Measurements from ENCODE around the gene GATA2. TPM values are rescaled to one million over a fixed set of nuclear protein-coding genes. Genes with fewer than 3 reads are reported as not detected.

The GATA2 gene
- total RNA-seq, 4 donors from 2014 or later = 2.8 to 11.6 (median 8.1) TPM

DNA sequence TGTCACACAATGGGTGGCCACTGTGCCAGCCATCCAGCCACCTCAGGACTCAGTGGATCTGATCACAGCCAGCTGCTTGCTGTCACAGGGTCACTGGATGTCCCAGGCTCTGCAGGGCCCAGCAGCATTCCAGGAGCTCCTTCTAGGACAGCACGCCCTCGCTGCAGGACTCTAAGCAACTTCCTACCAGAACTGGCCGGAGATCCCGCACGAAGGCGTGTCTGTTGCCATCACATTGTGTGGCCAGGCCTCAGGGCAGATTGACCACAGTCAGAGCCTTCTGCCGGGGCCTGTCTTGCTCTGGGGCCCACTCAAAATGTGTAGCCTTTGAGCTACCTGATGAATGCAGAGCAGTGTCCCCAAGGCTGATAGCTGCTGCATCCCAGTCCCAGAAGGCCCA lies 50.9 kb downstream of the GATA2 start:
- H3K27ac ChIP-seq = no peak overlapping the region
- H3K36me3 ChIP-seq = no peaks in the 10 kb centered on the region
- DNase-seq = no peak
- no peaks in the 10 kb centered on the region for H3K9me3 ChIP-seq
- no peaks in the 10 kb centered on the region for H3K4me1 ChIP-seq
- H3K4me3 ChIP-seq = no peak overlapping the region
- H3K27me3 ChIP-seq = no peaks in the 10 kb centered on the region
- TF ChIP-seq, protein P1, sequence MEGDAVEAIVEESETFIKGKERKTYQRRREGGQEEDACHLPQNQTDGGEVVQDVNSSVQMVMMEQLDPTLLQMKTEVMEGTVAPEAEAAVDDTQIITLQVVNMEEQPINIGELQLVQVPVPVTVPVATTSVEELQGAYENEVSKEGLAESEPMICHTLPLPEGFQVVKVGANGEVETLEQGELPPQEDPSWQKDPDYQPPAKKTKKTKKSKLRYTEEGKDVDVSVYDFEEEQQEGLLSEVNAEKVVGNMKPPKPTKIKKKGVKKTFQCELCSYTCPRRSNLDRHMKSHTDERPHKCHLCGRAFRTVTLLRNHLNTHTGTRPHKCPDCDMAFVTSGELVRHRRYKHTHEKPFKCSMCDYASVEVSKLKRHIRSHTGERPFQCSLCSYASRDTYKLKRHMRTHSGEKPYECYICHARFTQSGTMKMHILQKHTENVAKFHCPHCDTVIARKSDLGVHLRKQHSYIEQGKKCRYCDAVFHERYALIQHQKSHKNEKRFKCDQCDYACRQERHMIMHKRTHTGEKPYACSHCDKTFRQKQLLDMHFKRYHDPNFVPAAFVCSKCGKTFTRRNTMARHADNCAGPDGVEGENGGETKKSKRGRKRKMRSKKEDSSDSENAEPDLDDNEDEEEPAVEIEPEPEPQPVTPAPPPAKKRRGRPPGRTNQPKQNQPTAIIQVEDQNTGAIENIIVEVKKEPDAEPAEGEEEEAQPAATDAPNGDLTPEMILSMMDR (IDR thresholded peaks at IDR 0.05) = no peak
- TF ChIP-seq POLR2A (IDR thresholded peaks at IDR 0.05) = no peak

DNA sequence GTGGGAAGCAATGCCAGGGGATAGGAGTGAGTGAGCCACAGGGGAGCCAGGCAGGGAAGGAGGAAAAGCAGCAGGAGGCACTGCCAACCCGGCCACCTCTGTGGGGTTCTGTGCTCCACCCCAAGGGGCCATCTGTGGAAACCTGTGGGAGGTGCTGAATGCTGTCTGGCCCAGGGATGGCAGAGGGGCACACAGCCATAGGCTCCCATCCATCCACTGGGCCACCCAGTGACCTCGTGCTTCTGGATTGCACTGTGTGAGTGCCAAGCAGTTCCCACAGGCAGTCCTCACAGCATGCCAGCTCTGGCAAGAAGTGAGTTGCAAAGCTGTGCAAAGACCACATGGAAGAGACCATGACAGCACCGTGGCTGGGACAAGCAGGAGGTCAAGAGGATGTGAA lies 53.8 kb downstream of the GATA2 start:
- no peaks in the 10 kb centered on the region for H3K36me3 ChIP-seq
- no peak for DNase-seq
- TF ChIP-seq, protein P1 (IDR thresholded peaks at IDR 0.05) = no peak
- no peak for TF ChIP-seq POLR2A (IDR thresholded peaks at IDR 0.05)
- H3K4me3 ChIP-seq = no peak overlapping the region
- H3K27ac ChIP-seq = no peak overlapping the region
- H3K9me3 ChIP-seq = no peaks in the 10 kb centered on the region
- no peaks in the 10 kb centered on the region for H3K27me3 ChIP-seq
- H3K4me1 ChIP-seq = no peaks in the 10 kb centered on the region

DNA sequence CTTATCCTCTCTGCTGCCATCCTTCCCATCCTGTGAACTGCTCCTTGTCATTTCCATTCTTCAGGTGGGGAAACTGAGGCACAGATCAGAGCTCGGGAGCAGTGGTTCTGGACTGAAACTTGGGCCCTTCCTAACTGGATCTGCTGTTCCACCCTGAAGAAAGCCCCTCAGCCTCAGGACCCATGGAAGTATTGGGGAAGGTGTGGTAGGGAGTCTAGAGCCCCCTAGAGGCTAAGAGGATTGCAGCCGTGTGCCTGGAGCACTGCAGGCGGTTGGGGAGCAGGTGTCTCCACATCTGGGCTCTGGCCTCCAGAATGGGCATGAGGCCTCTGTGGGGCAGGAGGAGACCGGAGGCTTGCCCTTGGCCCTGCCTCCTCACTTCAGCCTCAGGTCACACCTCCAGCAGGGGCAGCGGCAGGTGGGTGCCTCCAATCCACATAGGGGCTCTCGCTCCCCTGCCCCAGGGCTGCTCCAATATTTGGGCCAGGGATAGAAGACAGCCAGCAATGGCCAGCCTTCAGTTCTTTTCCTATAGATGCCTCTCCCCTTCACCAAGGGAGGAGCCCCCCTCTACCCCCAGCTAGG lies 54.4 kb downstream of the GATA2 start:
- TF ChIP-seq, protein P1 (IDR thresholded peaks at IDR 0.05) = peak in 2 of 6 experiments; percentile 15 to 22
- no peak for TF ChIP-seq POLR2A (IDR thresholded peaks at IDR 0.05)
- no peak overlapping the region for H3K4me3 ChIP-seq
- H3K36me3 ChIP-seq = no peaks in the 10 kb centered on the region
- H3K9me3 ChIP-seq = no peaks in the 10 kb centered on the region
- no peaks in the 10 kb centered on the region for H3K4me1 ChIP-seq
- H3K27ac ChIP-seq = no peak overlapping the region
- H3K27me3 ChIP-seq = peaks cover 0 to under 1% of the 10 kb centered on the region in 2 donors
- no peak for DNase-seq

DNA sequence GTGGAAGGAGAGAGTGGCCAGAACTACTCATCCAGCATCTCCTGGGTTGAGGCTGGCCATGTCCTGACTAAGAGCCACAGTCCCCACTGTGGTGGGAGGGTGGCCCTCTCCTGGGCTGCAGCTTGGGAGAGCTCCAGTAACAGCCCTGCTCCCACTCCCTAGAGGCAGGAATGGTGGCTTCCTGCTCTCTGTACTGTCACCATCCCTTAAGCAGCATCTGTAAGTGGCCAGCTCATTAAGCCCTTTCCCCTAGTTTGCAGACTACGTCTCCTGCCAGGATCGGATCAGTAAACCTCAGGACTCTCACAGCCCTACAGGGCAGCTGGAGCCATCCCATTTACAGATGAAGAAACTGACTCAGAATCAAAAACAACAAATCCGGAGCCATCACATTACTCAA lies 56.8 kb downstream of the GATA2 start:
- Histone ChIP-seq H3K27me3 (peaks cover 0 to 18% of the 10 kb centered on the region in 2 donors), H3K27ac (no peak overlapping the region), H3K36me3 (no peaks in the 10 kb centered on the region), H3K4me3 (no peak overlapping the region), H3K4me1 (peaks cover 0 to 12% (median 0%) of the 10 kb centered on the region in 4 donors), H3K9me3 (no peaks in the 10 kb centered on the region)
- TF ChIP-seq, protein P1 (IDR thresholded peaks at IDR 0.05) = no peak
- no peak for TF ChIP-seq POLR2A (IDR thresholded peaks at IDR 0.05)
- no peak for DNase-seq

DNA sequence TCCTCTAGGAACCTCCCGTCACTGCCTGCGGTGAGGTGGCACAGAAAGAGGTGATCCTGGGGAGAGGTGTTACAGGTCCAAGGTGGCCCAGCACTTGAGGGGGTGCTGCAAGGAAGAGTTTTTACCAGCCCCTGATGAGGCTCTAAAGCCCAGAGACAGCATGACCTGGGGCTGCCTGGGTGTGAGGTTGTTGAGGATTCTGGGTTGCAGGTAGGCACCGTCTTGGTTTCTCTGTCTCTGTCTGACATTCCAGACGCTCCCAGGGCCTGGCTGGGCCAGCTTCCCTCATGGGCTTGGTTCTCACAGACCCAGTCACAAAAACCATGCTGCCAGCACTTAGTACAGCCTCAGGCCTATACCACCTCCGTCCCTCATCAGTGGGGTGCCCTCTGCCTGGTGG lies 57.4 kb downstream of the GATA2 start:
- H3K9me3 ChIP-seq = no peaks in the 10 kb centered on the region
- peaks cover 0 to 18% of the 10 kb centered on the region in 2 donors for H3K27me3 ChIP-seq
- TF ChIP-seq, protein P1 (IDR thresholded peaks at IDR 0.05) = no peak
- TF ChIP-seq POLR2A (IDR thresholded peaks at IDR 0.05) = no peak
- no peak for DNase-seq
- H3K4me1 ChIP-seq = peaks cover 0 to 12% (median 0%) of the 10 kb centered on the region in 4 donors
- no peaks in the 10 kb centered on the region for H3K36me3 ChIP-seq
- no peak overlapping the region for H3K4me3 ChIP-seq
- no peak overlapping the region for H3K27ac ChIP-seq
